ENCODE measurements around the gene SMOC1.
A peak's percentile ranks its signal among the peaks of the same experiment; 100 is the strongest.

The SMOC1 gene

GRCh38 chr14:69863083-69863482 is 16.1 kb upstream of the SMOC1 start:
- no peak for DNase-seq

GRCh38 chr14:69865701-69866365 is 13.4 kb upstream of the SMOC1 start:
- no peak for DNase-seq

GRCh38 chr14:69868363-69868963 is 10.8 kb upstream of the SMOC1 start:
- DNase-seq, result no peak

- no peak for DNase-seq
Measured at GRCh38 chr14:69870613-69871012, 8.6 kb upstream of the SMOC1 start.

- no peak for DNase-seq
Measured at GRCh38 chr14:69873877-69874780, 5.1 kb upstream of the SMOC1 start.

- no peak for DNase-seq
Measured at GRCh38 chr14:69876221-69876847, 2.9 kb upstream of the SMOC1 start.

GRCh38 chr14:69876848-69877306 is 2.3 kb upstream of the SMOC1 start:
- DNase-seq, result no peak

- DNase-seq, result no peak
Measured at GRCh38 chr14:69877492-69877891, 1.7 kb upstream of the SMOC1 start.

GRCh38 chr14:69878251-69878650 is 965 bp upstream of the SMOC1 start:
- no peak for DNase-seq

GRCh38 chr14:69880044-69880487 is 850 bp downstream of the SMOC1 start:
- DNase-seq, result no peak

- DNase-seq, result peak; percentile 28
Measured at GRCh38 chr14:69880893-69881292, 1.7 kb downstream of the SMOC1 start.

- DNase-seq, result peak; percentile 10
Measured at GRCh38 chr14:69882116-69882864, 3.1 kb downstream of the SMOC1 start.

- no peak for DNase-seq
Measured at GRCh38 chr14:69882915-69883314, 3.7 kb downstream of the SMOC1 start.

GRCh38 chr14:69886453-69887242 is 7.4 kb downstream of the SMOC1 start:
- no peak for DNase-seq

- DNase-seq, result no peak
Measured at GRCh38 chr14:69887740-69888657, 8.8 kb downstream of the SMOC1 start.

- DNase-seq, result no peak
Measured at GRCh38 chr14:69891422-69891821, 12.2 kb downstream of the SMOC1 start.

- no peak for DNase-seq
Measured at GRCh38 chr14:69895109-69895508, 15.9 kb downstream of the SMOC1 start.

GRCh38 chr14:69896080-69896479 is 16.9 kb downstream of the SMOC1 start:
- DNase-seq, result no peak

- no peak for DNase-seq
Measured at GRCh38 chr14:69896972-69897371, 17.8 kb downstream of the SMOC1 start.

- no peak for DNase-seq
Measured at GRCh38 chr14:69900603-69901002, 21.4 kb downstream of the SMOC1 start.
